ENCODE results near the gene TMSB15A. TPM values are rescaled to one million over a fixed set of nuclear protein-coding genes. Genes with fewer than 3 reads are reported as not detected.
A peak's percentile ranks its signal among the peaks of the same experiment; 100 is the strongest.
"Not testable (repeated sequence)": the region's sequence is repeated elsewhere in the genome, so short reads cannot be mapped to it uniquely, and the experiment has no call there.

The TMSB15A gene
- total RNA-seq = not detected

- peak; percentile 53 for DNase-seq (ENCODE audit: low spot score)
- ATAC-seq = peak; percentile 98
These were observed at the start of gene TMSB15A for GRCh38 chrX:102515975-102516941. TMSB15A (minus strand) TSS chrX:102516739.

DNA sequence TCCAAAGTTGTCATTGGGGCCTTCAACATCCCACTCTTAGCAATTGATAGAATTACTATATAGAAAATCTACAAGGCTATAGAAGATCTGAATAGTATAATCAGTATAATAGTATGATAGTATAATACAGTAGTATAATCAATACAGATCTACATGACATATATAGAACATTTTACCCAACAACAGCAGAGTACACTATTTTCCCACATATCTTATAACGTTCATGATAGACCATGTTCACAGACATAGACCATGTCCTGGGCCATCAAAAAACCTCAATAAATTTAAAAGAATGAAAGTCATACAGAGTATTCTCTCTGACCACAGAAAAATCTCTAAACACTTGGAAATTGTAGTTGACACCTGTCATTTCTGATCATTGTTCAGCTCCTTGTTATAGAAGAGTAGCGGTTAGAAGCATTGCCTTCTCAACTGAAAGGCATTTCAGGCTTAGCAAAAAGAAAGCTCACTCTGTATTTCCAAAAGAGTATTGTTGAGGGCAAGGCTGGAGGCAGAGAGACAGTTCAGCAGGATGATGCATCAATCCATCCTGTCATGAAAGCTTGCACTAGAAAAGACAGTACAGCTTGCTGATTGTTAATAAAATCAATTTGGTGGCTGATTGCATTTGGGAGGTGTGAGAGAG is 44.0 kb upstream of the TMSB15A start:
- DNase-seq (ENCODE audit: low spot score) (no peak), ATAC-seq (no peak)

DNA sequence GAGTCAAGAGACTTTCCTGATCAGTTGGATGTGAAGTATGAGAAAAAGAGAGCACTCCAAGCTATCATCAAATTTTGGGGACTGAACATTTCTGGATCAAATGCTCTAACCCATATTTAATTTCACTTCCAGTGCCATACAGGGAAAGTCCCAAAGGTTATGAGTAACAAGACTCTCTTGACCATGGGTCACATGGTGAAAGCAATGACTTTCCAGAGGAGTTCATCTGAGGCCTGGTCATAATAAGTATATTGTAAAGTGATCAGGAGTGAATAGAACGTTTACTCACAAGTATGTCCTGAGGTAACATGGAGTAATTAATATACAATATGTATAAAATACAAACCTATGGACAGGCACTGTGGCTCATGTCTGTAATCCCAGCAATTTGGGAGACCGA is 42.1 kb upstream of the TMSB15A start:
- DNase-seq (ENCODE audit: low spot score) = no peak
- ATAC-seq = no peak

DNA sequence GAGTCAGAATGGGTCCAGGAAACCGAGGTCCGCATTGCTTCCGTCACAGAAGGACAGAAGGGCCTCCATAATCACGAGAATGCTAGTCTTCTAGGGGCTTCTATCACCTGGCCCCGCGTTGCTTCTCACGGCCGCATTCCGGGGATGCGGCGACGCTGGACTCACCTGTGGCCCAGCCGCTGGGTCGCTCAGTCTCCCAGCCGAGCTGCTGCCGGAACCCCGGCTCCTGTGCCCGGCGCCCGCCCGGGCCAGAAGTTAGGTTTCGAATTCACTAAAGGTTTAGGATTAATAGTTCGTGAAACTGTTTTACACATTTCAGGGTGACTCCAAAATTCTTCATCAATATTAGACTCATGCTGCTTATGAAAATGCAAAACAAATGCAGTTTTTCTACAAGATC is 31.7 kb upstream of the TMSB15A start:
- DNase-seq (ENCODE audit: low spot score) = no peak
- ATAC-seq = no peak

DNA sequence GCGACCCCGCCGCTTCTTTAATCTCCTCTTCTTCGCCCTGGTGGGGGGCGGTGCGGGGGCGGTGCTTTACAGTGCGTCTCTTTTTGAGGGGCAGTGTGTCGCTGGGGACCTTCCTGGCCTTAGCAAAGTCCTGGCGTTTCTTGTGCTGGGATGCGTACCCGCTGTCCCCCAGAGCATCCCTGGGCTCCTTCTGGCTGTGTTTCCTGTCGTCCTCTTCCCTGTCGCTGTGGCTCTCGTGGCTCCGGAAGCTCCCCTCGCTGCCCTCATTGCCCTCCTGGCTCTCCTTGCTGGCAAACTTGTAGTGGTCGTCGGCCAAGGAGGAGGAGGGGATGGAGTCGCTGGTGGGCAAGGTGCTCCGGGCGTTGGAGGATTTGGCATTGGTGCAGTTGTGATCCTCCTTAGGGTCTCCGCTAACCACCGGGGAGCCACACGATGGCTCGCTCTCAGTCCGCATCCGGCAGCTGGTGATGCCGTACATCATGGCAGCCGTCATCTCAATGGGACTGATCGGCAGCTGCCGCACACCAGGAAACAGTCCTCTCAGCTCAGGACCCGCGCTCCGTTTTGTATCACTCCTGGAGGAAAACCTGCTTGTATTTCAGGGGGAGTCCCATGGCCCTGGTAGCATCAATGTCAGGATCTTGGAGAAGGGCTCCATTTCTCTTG is 30.4 kb upstream of the TMSB15A start:
- ATAC-seq = no peak
- no peak for DNase-seq (ENCODE audit: low spot score)

DNA sequence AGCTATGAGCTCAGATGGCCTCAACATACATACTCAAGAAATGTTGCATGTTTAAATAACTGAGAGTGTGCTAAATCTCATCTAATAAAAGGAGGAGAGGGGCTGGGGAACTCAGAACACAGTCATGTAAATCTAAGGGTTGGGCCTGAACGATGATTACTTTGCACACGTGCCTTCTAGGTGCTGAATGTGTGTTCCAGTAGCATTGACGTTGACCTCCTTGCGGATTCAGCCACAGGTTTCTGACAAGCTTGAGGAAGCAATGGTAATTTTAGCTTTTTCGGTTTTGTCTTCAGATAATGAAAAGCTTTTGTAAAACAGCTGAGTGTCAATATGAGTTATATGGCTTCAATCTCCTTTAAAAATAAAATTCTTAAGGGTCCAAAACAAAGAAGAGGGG is 29.6 kb upstream of the TMSB15A start:
- DNase-seq (ENCODE audit: low spot score); ATAC-seq: not testable (repeated sequence)

DNA sequence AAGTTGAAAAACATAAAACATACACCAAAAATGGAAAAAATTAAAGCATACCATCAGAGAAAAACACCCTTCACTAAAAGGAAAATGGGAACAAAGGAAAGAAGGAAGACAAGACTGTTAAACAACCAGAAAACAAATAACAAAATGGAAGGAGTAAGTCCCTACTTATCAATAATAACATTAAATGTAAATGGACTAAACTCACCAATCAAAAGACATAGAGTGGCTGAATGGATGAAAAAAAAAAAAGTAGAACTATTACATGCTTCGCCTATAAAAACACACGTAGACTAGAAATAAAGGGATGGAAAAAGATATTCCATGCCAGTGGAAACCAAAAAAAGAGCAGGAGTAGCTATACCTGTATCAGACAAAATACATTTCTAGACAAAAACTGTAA is 19.4 kb upstream of the TMSB15A start:
- ATAC-seq = no peak
- DNase-seq (ENCODE audit: low spot score) = no peak

GRCh38 chrX:102517326-102517725 is 787 bp upstream of the TMSB15A start:
- DNase-seq (ENCODE audit: low spot score) = no peak
- no peak for ATAC-seq

DNA sequence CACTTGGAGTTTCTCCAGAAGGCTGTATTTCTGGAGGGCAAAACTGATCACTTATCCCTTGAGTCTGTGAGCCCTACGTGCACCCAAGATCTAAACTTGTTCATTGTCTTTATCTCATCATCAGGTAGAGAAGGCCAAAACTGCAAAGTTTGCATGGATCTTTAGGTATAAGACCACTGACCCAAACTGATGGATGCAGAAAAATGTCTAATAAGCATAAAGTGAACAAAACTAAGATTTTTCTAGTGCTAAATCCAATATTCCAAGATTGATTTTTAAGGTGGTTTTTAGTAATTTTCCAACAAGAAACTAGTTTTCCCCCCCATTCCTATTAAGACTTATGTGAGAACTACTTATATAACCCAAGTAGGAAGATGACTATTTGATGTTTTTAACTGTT is 2.0 kb downstream of the TMSB15A start:
- no peak for ATAC-seq
- DNase-seq (ENCODE audit: low spot score) = no peak

- ATAC-seq = no peak
- no peak for DNase-seq (ENCODE audit: low spot score)
These were observed 17.8 kb downstream of the TMSB15A start for GRCh38 chrX:102498732-102499131.

DNA sequence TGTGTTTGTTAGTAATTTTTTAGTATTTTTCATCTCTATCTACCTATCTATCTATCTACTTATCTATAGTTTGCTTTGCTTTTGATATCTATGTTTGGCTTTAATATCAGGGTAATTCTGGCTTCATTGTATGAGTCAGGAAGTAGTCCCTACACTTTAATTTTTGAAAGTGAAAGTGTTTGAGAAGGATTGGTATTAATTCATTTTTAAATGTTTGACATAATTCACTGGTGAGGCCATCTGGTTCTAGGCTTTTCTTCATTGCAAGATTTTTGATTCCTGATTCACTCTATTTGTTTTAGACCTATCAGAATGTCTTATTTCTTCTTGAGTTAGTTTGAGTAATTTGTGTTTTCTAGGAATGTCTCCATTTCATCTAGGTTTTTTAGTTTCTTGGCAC is 24.8 kb downstream of the TMSB15A start:
- DNase-seq (ENCODE audit: low spot score) (no peak), ATAC-seq (no peak)

- not testable (repeated sequence) for DNase-seq (ENCODE audit: low spot score)
- ATAC-seq = peak; percentile 58
These were observed 37.8 kb downstream of the TMSB15A start for GRCh38 chrX:102478765-102479164.

DNA sequence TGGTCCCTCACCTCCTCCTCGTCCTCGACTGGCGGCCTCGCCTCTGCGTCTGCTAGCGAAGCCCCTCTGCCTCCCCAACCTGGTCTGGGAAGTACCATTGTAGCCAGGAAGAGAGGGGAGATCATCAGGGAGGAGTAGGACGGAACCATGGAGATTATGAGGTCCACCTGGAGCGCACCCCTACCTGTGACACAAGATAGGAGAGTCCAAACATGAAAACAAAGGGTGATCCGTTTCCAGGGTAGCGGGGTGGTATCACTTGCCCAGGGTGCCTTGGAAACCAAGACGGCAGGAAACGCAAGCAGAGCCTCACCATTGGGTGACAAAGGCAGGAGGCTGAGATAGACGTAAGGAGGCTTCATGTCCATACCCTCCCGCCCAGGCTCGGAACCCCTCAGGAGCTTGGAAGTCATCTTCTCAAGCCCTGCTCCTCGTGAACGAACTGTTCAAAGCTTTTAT is 44.7 kb downstream of the TMSB15A start, which contains the start of gene TCP11X2:
TSS of gene TCP11X2 (minus strand) at position 51 of the 459 bp plus-strand sequence.
- ATAC-seq; DNase-seq (ENCODE audit: low spot score): not testable (repeated sequence)

DNA sequence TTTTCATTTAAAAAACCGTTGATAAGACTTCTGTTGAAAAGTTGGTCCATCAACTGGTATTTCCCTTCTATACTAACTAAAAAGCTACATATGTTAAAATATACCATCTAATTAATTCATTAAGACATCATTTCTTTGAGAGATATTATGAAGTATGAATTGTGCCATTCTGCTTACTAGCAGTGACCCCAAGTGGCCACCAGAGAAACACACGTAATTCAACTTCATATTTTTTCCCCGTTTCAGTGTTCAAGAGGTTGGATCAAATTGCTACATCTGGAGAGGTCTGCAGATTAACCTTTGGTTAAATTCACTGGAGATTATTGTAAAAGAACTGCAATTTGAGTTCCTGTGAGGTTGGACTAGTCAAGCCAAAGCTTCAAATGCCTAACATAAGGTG is 46.3 kb downstream of the TMSB15A start:
- ATAC-seq = peak; percentile 52
- not testable (repeated sequence) for DNase-seq (ENCODE audit: low spot score)

Other genes with a start within 250 kb of the TMSB15A start
- gene NXF2B, start 76.7 kb downstream of the TMSB15A start, total RNA-seq = not detected
- gene TCP11X2, start 44.9 kb downstream of the TMSB15A start, total RNA-seq = not detected
- gene ARMCX5, start 82.8 kb upstream of the TMSB15A start, total RNA-seq = 4.7 TPM
- gene GPRASP1, start 134.7 kb upstream of the TMSB15A start, total RNA-seq = 1.4 TPM
- 5.5 TPM for gene GPRASP2, start 195.7 kb upstream of the TMSB15A start, total RNA-seq
- 2.4 TPM for gene GPRASP3, start 204.0 kb upstream of the TMSB15A start, total RNA-seq

All from left lobe of liver (tissue), 2 donors.